Motor neuron (in vitro differentiated cells): ENCODE data around the gene PI16. TPM values are rescaled to one million over a fixed set of nuclear protein-coding genes. Genes with fewer than 3 reads are reported as not detected.
"Not testable (repeated sequence)": the region's sequence is repeated elsewhere in the genome, so short reads cannot be mapped to it uniquely, and the experiment has no call there.

ENCODE experiments used
- ATAC-seq, 8 experiments: fragments of 200-7000 bp; cut with Tn5 transposase; replicated peaks in 6 of 8; 2 replicates each; pipeline ENCODE4 v1.8.0; 2021; ENCODE audit warnings: mild to moderate bottlenecking in 8 of 8, moderate library complexity in 8 of 8
- H3K27ac ChIP-seq, 2 donors: fragments of 250-450 bp; sonication (Bioruptor Pico); 2 replicates each; pipeline ENCODE4 v1.9.0; 2021; ENCODE audit warnings: antibody characterized with exemption in 2 of 2, mild to moderate bottlenecking in 2 of 2, moderate library complexity in 1 of 2
- H3K4me1 ChIP-seq, 2 donors: fragments of 250-450 bp; sonication (Bioruptor Pico); replicated peaks in 1 of 2; 2 replicates each; pipeline ENCODE4 v1.6.1; 2021; ENCODE audit warnings: antibody characterized with exemption in 2 of 2, mild to moderate bottlenecking in 2 of 2, moderate library complexity in 1 of 2
- H3K4me3 ChIP-seq, 5 donors: fragments of 250-450 bp; sonication (Bioruptor Pico); 2 replicates each; pipeline ENCODE4 v1.9.0; 2021; ENCODE audit warnings: antibody characterized with exemption in 5 of 5, mild to moderate bottlenecking in 5 of 5, moderate library complexity in 4 of 5
- WGBS, 10 experiments: fragments of 450-650 bp; shearing (Covaris generic); methylation state at CpG; one replicate each; pipeline ENCODE4 v1.0.0; 2022; 5-methylcytosine and 5-hydroxymethylcytosine counted together
- in situ Hi-C, 9 experiments: fragments of 400-800 bp; cut with MboI; loops; one replicate each; pipeline ENCODE4 v1.15.0; 2021; ENCODE audit warnings: low sequenced_read_pairs in 9 of 9, low pct_unique_long_range_greater_than_20kb in 2 of 9; ENCODE audit not compliant: unreplicated experiment in 9 of 9
- total RNA-seq, 8 experiments: library from RNA; unstranded; fragments of 300-600 nt; gene quantifications; 2 replicates each; pipeline versions ENCODE4 v1.2.3 to v1.2.4, GENCODE V29; 2022

PI16 gene
- total RNA-seq, 8 experiments from 2014 or later: 0.09 to 3.4 (median 0.30) TPM; not detected in 2

- peak within 1 kb of the TSS; percentile 85 to 96 (median 88) for H3K4me3 ChIP-seq
- peak within 1 kb of the TSS; percentile 94 to 98 for H3K27ac ChIP-seq
- 0% methylated on average over 2 of the region's 101 CpGs; no CpG with 5 or more reads in 9 of the 10 experiments for WGBS, 10 experiments
- ATAC-seq: peak; percentile 81 to 92 (median 85)
- H3K4me1 ChIP-seq: peaks cover 12% of the 10 kb centered on the region in 2 donors
- in situ Hi-C loops: loop anchor here in 1 of 9 experiments (25.0 kb wide), 1 partner anchor 99 kb away; the partner anchor contains the start of gene C6orf89
Observed at GRCh38 chr6:36985808-36986703, 31.5 kb downstream of the PI16 start, which contains the start of gene MTCH1. Gene MTCH1, minus strand, starts transcription at chr6:36986196. Its CDS starts 23 bp downstream, at chr6:36986173.

- peaks cover 12% of the 10 kb centered on the region in 2 donors for H3K4me1 ChIP-seq
- in situ Hi-C loops: loop anchor here in 1 of 9 experiments (25.0 kb wide), 1 partner anchor 99 kb away; the partner anchor contains the start of gene C6orf89
- peak in 1 of 8 experiments; percentile 12 for ATAC-seq
- peak overlapping the region; percentile 85 to 96 (median 88) for H3K4me3 ChIP-seq
- 0 to 8% (median 0%) methylated on average over 1 to 6 of the region's 8 CpGs; no CpG with 5 or more reads in 3 of the 10 experiments for WGBS, 10 experiments
- H3K27ac ChIP-seq: peak overlapping the region; percentile 94 to 98
Observed at GRCh38 chr6:36986704-36987047, 32.1 kb downstream of the PI16 start.

- in situ Hi-C loops: loop anchor here in 1 of 9 experiments (25.0 kb wide), 1 partner anchor 102 kb away; the partner anchor contains the start of gene C6orf89
- 38 to 100% (median 81%) methylated on average over 1 to 6 of the region's 6 CpGs; no CpG with 5 or more reads in 3 of the 10 experiments for WGBS, 10 experiments
- H3K4me3 ChIP-seq: no peak overlapping the region
- no peak for ATAC-seq
- peaks cover 10 to 11% of the 10 kb centered on the region in 2 donors for H3K4me1 ChIP-seq
- H3K27ac ChIP-seq: no peak overlapping the region
Observed at GRCh38 chr6:36989264-36989663, 34.7 kb downstream of the PI16 start.

GRCh38 chr6:36990401-36990800 is 35.9 kb downstream of the PI16 start:
- not testable (repeated sequence) for H3K27ac ChIP-seq, H3K4me1 ChIP-seq, H3K4me3 ChIP-seq, ATAC-seq
- in situ Hi-C loops: loop anchor here in 1 of 9 experiments (25.0 kb wide), 1 partner anchor 103 kb away; the partner anchor contains the start of gene C6orf89
- 20 to 100% (median 77%) methylated on average over 1 to 2 of the region's 2 CpGs; no CpG with 5 or more reads in 6 of the 10 experiments for WGBS, 10 experiments

GRCh38 chr6:36997811-36998722 is 43.5 kb downstream of the PI16 start:
- 14 to 92% (median 73%) methylated on average over 1 to 12 of the region's 18 CpGs; no CpG with 5 or more reads in 1 of the 10 experiments for WGBS, 10 experiments
- no peak overlapping the region for H3K4me3 ChIP-seq
- H3K4me1 ChIP-seq: peaks cover 18 to 20% of the 10 kb centered on the region in 2 donors
- no peak overlapping the region for H3K27ac ChIP-seq
- in situ Hi-C loops: loop anchor here in 1 of 9 experiments (25.0 kb wide), 1 partner anchor 111 kb away; the partner anchor contains the start of gene C6orf89
- peak in 4 of 8 experiments; percentile 5 to 62 (median 19) for ATAC-seq

- ATAC-seq: peak in 3 of 8 experiments; percentile 6 to 14 (median 8)
- WGBS, 10 experiments: 54 to 96% (median 94%) methylated on average over 4 to 5 of the region's 8 CpGs; no CpG with 5 or more reads in 6 of the 10 experiments
- Histone ChIP-seq H3K27ac (peak overlapping the region in 1 of 2 donors; percentile 10), H3K4me1 (peaks cover 18 to 20% of the 10 kb centered on the region in 2 donors), H3K4me3 (no peak overlapping the region)
- in situ Hi-C loops: loop anchor here in 1 of 9 experiments (25.0 kb wide), 1 partner anchor 111 kb away; the partner anchor contains the start of gene C6orf89
Observed at GRCh38 chr6:36998723-36999038, 44.1 kb downstream of the PI16 start.

- WGBS, 10 experiments: 74 to 100% (median 92%) methylated on average over 1 to 7 of the region's 15 CpGs; no CpG with 5 or more reads in 6 of the 10 experiments
- in situ Hi-C loops: loop anchor here in 1 of 9 experiments (25.0 kb wide), 1 partner anchor 112 kb away; the partner anchor contains the start of gene C6orf89
- H3K27ac ChIP-seq: peak overlapping the region in 1 of 2 donors; percentile 10
Observed at GRCh38 chr6:36999061-36999750, 44.7 kb downstream of the PI16 start.

GRCh38 chr6:36999751-37000125 is 45.2 kb downstream of the PI16 start:
- H3K4me3 ChIP-seq: no peak overlapping the region
- peaks cover 18 to 20% of the 10 kb centered on the region in 2 donors for H3K4me1 ChIP-seq
- WGBS, 10 experiments: 76 to 92% methylated on average over 2 to 4 of the region's 4 CpGs; no CpG with 5 or more reads in 8 of the 10 experiments
- ATAC-seq: no peak
- in situ Hi-C loops: loop anchor here in 5 of 9 experiments (25.0 kb wide), 2 partner anchors 112 to 237 kb away; partner anchors contain the start of gene C6orf89 (in 4 of the 5)
- H3K27ac ChIP-seq: no peak overlapping the region

More at GRCh38 chr6:36999061-36999750, 44.7 kb downstream of the PI16 start:
- Histone ChIP-seq H3K4me3 (no peak overlapping the region), H3K4me1 (peaks cover 18 to 20% of the 10 kb centered on the region in 2 donors)
- ATAC-seq: peak in 5 of 8 experiments; percentile 78 to 92 (median 86)

- in situ Hi-C loops: loop anchor here in 4 of 9 experiments (25.0 kb wide), 2 partner anchors 117 to 242 kb away; partner anchors contain the start of gene C6orf89 (in 3 of the 4)
- WGBS, 10 experiments: 20 to 100% (median 70%) methylated on average over 1 to 9 of the region's 11 CpGs; no CpG with 5 or more reads in 1 of the 10 experiments
- no peak overlapping the region for H3K4me3 ChIP-seq
- peaks cover 3 to 4% of the 10 kb centered on the region in 2 donors for H3K4me1 ChIP-seq
- no peak overlapping the region for H3K27ac ChIP-seq
- no peak for ATAC-seq
Observed at GRCh38 chr6:37004044-37004980, 49.8 kb downstream of the PI16 start.

GRCh38 chr6:37005061-37005810 is 50.7 kb downstream of the PI16 start, which contains the start of gene FGD2:
Gene FGD2, plus strand, starts transcription at chr6:37005655. Its CDS starts 163 bp downstream, at chr6:37005818.
- Histone ChIP-seq H3K4me3 (no peak within 1 kb of the TSS), H3K4me1 (no peaks in the 10 kb centered on the region), H3K27ac (no peak within 1 kb of the TSS)
- WGBS, 10 experiments: 79 to 92% (median 90%) methylated on average over 4 to 7 of the region's 14 CpGs; no CpG with 5 or more reads in 5 of the 10 experiments
- in situ Hi-C loops: loop anchor here in 4 of 9 experiments (25.0 kb wide), 2 partner anchors 118 to 243 kb away; partner anchors contain the start of gene C6orf89 (in 3 of the 4)
- no peak for ATAC-seq
